ENCODE data around the gene CSPG4.
"Not testable (repeated sequence)": the region's sequence is repeated elsewhere in the genome, so short reads cannot be mapped to it uniquely, and the experiment has no call there.

CSPG4 gene

GRCh38 chr15:75723847-75724660, 11.4 kb upstream of the CSPG4 start:
- peak; percentile 33 for DNase-seq (ENCODE audit: low read depth)

DNA sequence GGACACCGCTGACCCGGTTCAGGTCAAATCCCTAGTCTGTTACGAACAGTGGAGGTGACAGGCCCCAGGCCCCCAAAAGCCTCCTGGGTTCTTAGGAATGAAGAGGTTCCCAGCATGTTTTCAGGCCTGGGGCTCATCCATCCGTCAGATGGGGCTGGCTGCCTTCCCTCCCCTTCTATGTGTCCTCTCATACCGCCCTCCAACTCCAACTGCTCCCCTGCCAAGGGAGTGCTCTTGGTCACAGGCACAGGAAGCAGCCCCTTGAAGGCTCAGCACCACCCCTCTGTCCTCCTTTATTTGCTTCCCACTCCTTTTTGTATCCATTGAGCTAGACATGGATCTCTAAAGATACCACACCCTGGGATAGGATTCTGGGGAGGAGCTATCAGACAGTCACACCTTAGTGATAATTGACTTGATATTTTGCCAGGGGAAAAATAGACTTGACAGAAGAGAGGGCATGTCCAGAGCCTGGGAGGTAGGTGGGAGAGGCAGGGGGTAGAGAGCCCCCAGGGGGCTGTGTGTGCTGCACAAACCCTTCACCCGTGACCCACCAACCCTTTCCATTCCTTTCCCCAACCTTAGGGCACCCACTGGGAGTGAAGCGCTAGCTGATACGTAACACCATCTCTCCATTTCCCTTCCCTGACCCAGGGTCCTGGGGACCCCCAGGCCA, 10.7 kb upstream of the CSPG4 start:
- no peak for DNase-seq (ENCODE audit: low read depth)

DNA sequence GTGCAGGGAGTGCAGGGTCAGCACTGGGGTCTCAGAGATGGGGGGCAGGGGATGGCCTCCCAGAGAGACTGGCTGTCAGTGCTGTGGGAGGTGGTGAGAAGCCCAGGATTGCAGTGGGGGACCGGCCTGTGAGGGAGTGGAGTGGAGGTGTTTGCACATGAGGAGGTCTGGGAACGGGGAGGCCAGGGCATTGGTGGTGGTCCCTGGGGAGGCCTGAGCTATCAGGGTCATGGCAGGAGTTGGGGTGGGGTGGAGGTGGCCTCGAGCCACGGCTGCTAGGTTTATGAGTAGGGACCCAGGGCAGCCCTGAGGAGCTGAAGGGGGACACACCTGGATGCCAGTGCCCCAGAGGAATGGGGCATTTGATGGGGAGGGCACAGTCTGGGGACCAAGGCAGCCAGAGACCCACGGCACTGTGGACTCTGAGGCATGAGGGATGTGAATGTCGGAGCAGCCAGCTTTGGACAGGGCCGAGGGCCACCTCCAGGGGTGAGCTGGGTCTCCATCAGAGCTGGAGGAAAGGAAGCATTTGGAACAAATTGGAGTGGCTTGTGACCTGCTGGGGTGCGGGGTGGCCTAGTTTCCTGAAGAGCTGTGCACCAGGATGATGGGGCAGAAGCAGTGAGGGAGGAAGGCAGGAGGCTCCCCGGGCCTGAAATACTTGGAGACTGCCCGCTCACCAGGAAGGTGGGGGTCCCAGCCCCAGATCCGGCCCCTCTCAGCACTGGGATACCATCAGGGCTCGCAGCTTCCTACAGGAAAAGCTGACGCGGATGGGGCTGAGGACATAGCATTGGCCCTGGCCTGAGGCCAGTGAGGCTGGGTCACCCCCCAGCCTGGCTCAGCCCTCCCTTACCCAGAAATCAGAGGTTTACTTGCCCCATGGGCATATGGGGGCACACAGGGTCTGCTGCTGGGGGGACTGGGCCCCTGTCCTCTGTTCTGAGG, 9.5 kb upstream of the CSPG4 start:
- no peak for DNase-seq (ENCODE audit: low read depth)

- DNase-seq (ENCODE audit: low read depth): no peak
Observed at GRCh38 chr15:75721480-75721922, 8.9 kb upstream of the CSPG4 start.

DNA sequence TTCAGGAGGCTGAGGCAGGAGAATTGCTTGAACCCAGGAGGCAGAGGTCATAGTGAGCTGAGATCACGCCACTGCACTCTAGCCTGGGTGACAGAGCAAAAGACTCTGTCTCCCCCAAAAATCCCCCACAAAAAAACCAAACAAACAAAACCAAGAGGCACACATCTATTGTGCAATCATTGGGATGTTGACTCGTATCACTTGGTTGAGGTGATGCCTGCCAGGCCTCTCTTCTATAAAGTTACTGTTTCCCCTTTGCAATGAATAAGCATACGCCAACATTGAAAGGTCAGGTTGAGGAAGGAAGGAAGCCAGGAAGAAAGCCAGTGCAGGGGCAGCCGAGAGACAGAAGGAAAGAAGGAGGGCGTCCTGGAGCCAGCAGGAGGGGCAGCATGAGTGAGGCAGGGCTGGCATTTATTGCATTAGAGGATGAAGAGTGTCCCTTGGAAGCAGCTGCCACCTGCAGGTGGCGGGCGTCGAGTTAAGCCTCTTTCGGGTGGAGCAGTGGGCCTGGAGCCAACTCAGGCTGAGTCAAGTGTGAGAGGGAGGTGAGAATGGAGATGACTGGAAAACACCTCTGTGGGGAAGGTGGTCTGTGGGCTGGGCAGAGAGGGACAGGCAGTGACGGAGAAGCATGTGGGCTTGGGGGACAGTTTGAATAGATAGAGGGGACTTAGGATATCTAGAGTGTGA, 8.3 kb upstream of the CSPG4 start:
- no peak for DNase-seq (ENCODE audit: low read depth)

- no peak for DNase-seq (ENCODE audit: low read depth)
Observed at GRCh38 chr15:75720297-75720696, 7.6 kb upstream of the CSPG4 start.

DNA sequence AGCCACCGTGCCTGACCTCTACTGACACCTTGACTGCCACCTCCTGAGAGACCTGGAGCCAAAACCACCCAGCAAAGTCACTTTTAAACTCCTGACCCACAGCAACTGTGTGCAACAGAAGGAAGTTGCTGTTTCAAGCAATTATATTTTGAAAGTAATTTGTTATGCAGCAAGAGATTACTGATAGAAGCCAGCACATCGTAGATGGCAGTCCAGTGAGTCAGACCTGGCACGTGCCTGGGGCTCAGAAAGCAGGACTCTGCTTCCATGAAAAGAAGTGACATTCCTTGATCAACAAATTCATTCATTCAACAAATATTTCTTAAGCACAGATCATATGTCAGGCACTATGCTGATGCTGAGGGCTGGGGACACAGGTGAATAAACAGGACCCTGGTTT, 5.7 kb upstream of the CSPG4 start:
- DNase-seq (ENCODE audit: low read depth): no peak

DNA sequence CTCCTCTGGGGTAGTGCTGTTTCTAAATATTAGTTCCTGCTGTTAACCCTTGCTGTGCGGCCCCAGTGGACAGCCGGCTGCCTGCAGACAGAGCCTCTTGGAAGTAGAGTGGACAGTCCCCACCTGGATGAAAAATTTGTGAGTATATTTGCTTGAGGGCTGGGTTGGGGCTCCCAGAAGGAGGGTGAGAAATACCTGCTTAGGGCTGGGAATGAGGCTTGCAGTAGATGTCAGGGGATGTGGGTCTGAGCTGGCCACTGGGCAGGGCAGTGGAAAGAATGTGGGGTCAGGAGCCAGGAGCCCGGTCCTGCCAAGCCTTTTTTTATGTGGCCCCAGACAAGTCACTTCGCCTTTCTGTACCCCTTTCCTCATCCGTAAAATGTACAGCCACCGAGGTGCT, 4.4 kb upstream of the CSPG4 start:
- DNase-seq (ENCODE audit: low read depth): not testable (repeated sequence)

GRCh38 chr15:75716249-75716950, 3.8 kb upstream of the CSPG4 start:
- DNase-seq (ENCODE audit: low read depth): not testable (repeated sequence)

DNA sequence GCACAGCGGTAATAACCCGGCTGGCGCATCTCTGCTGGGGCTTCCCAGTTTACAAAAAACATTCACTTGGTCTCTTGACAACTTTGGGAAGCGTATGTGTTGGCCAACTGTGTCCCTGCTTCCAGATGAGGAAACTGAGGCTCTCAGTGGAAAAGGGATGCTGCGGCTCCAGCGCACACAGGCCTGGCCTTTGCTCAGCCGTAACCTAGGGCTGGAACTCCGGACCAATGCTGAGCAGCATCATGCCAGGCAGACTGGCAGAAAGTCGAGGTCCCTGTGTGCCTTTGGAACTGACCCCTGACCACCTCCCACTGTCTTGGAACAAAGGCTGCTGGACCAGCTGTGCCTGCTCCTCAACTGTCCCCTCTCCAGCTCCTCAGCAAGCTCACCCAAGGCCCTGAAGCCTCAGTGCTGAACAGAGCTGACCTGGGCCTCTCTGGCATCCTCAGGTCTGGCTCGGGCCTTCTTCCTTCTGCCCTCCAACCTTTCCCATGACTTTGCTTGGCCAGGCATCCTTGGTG, 2.7 kb upstream of the CSPG4 start:
- not testable (repeated sequence) for DNase-seq (ENCODE audit: low read depth)

GRCh38 chr15:75714195-75714594, 1.5 kb upstream of the CSPG4 start:
- no peak for DNase-seq (ENCODE audit: low read depth)

DNA sequence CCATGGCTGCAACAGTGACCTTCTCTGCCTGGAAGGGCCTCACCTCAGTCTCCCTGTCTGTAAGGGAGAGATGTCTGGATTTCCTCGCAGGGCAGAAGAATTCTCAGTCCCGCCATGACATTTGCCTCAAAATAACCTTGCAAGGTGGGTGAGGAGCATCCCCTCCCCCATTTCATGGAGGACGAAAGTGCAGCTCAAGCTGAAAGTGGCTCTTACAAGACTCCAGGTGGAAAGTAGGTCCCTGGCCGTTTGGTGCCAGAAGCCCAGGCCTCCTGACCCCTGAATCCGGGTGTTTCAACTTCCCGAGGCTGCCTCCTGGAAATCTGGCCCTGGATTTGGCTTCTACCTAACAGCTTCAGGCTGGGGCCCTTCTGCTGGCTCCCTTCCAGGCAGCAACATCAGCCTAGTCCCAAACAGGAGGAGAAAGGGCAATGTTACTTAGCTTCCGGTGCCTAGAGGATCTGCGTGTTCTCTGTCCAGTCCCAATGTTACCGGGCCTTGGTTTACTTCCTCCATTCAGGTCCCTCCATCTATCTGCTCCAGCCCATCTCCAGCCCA, 769 bp upstream of the CSPG4 start:
- DNase-seq (ENCODE audit: low read depth): no peak

- not testable (repeated sequence) for DNase-seq (ENCODE audit: low read depth)
Observed at GRCh38 chr15:75711495-75711894, 1.2 kb downstream of the CSPG4 start.

GRCh38 chr15:75710874-75711273, 1.8 kb downstream of the CSPG4 start:
- DNase-seq (ENCODE audit: low read depth): not testable (repeated sequence)

DNA sequence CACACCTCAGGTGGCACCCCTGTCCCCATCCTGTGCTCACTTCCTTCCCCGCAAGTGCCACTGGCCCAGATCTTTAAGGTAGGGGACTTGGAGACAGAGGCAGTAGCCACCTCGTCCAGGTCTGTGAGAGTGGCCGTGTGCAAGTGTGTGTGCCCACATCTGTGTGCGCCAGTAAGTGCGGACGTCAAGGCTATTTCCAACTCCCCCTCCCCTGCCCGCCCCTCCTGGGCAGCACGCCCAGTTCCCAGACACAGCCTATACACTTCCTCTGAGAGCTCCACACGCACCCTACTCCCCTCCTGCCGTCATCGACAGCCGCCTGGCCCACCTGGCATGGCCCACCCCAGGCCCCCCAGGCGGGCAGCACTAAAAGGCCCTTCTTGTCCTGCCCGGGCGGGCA, 3.2 kb downstream of the CSPG4 start:
- not testable (repeated sequence) for DNase-seq (ENCODE audit: low read depth)

- no peak for DNase-seq (ENCODE audit: low read depth)
Observed at GRCh38 chr15:75706682-75706954, 6.0 kb downstream of the CSPG4 start.

DNA sequence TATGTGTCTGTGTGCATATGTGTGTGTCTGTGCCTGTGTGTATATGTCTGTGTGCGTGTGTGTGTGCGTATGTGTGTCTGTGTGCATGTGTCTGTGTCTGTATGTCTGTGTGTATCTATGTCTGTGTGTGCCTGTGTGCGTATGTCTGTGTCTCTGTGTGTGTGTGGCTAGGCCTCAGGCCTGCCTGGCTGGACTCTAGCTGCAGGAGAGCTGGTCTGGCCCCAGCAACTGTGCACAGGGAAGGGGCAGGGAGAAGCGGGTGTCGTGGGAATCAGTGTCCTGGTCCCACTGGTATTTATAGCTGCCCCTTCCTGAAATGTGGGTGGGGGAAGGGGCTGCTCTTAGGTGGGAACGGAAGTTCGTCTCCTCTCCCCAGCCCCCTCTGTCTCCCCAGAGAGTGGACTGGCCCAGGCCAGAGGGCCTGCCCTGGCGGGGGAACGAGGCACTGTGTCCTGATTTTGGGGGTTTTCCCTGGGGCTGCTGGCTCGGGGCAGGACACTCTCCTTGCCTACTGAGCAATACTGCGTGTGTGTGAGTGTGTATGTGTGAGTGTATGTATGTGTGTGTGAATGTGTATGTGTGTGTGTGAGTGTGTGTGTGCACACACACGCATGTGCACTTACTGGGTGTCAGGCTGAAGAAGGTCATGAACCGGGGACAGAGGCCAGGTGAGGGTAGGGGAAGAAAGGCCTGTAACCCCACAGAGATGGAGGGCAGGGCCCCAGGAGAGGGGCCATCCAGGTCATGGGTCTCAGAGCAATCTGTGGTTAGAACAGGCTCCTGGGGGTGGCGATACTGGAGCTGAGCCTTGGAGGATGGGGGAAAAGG, 6.6 kb downstream of the CSPG4 start:
- DNase-seq (ENCODE audit: low read depth): no peak

- DNase-seq (ENCODE audit: low read depth): not testable (repeated sequence)
Observed at GRCh38 chr15:75705375-75705774, 7.3 kb downstream of the CSPG4 start.

- no peak for DNase-seq (ENCODE audit: low read depth)
Observed at GRCh38 chr15:75704618-75705017, 8.0 kb downstream of the CSPG4 start.

GRCh38 chr15:75704263-75704615, 8.4 kb downstream of the CSPG4 start:
- DNase-seq (ENCODE audit: low read depth): no peak

Measured in T follicular helper cell (primary cell).